ENCODE data around the gene KIF26B.

- TF ChIP-seq CTCF (IDR thresholded peaks at IDR 0.05; ENCODE audit: low read depth, low read length) = no peak
- no peak for TF ChIP-seq EZH2phosphoT487 (IDR thresholded peaks at IDR 0.05; ENCODE audit: low read depth)
Measured at GRCh38 chr1:245298781-245299180, 144.0 kb downstream of the KIF26B start.

Measured in OCI-LY3 (cell line).